Hepatocyte (in vitro differentiated cells): ENCODE results near the gene SLC7A7. TPM values are rescaled to one million over a fixed set of nuclear protein-coding genes. Genes with fewer than 3 reads are reported as not detected.

Source experiments
- DNase-seq: peaks from one replicate; pipeline ENCODE4 v3.0.0-alpha.2; 2016; ENCODE audit warnings: low spot score
- H2AFZ ChIP-seq: fragments of 200-600 bp; sonication (generic); 2 replicates; pipeline ENCODE4 v1.6.0; 2016; ENCODE audit warnings: antibody characterized with exemption, mild to moderate bottlenecking
- H3K27ac ChIP-seq: fragments of 200-600 bp; sonication (generic); 2 replicates; pipeline ENCODE4 v1.5.1; 2016; ENCODE audit warnings: mild to moderate bottlenecking
- H3K27me3 ChIP-seq: fragments of 200-600 bp; sonication (generic); 2 replicates; pipeline ENCODE4 v1.6.1; 2016
- H3K36me3 ChIP-seq: fragments of 200-600 bp; sonication (generic); replicated peaks from 2 replicates; pipeline ENCODE4 v1.5.1; 2016; ENCODE audit warnings: low read depth; ENCODE audit not compliant: insufficient read depth
- H3K4me1 ChIP-seq: fragments of 200-600 bp; sonication (generic); 2 replicates; pipeline ENCODE4 v1.5.1; 2016; ENCODE audit warnings: mild to moderate bottlenecking, moderate library complexity; ENCODE audit not compliant: insufficient read depth
- H3K4me2 ChIP-seq: fragments of 200-600 bp; sonication (generic); 2 replicates; pipeline ENCODE4 v1.6.0; 2016
- H3K4me3 ChIP-seq: fragments of 200-600 bp; sonication (generic); 2 replicates; pipeline ENCODE4 v1.5.1; 2016; ENCODE audit warnings: mild to moderate bottlenecking
- H3K79me2 ChIP-seq: fragments of 200-600 bp; sonication (generic); 2 replicates; pipeline ENCODE4 v1.6.0; 2017; ENCODE audit warnings: mild to moderate bottlenecking
- H3K9me2 ChIP-seq: fragments of 200-600 bp; sonication (generic); replicated peaks from 2 replicates; pipeline ENCODE4 v1.6.0; 2017; ENCODE audit warnings: mild to moderate bottlenecking; ENCODE audit not compliant: insufficient read depth
- H3K9me3 ChIP-seq: fragments of 200-600 bp; sonication (generic); 2 replicates; pipeline ENCODE4 v1.5.1; 2016; ENCODE audit warnings: low read depth, mild to moderate bottlenecking
- H4K20me1 ChIP-seq: fragments of 200-600 bp; sonication (generic); 2 replicates; pipeline ENCODE4 v1.6.0; 2016; ENCODE audit warnings: mild to moderate bottlenecking; ENCODE audit not compliant: insufficient read depth, poor library complexity, severe bottlenecking
- EZH2 ChIP-seq: fragments of 200-600 bp; sonication (generic); IDR thresholded peaks from 2 replicates; pipeline ENCODE4 v1.6.1; 2016; ENCODE audit warnings: antibody characterized with exemption, mild to moderate bottlenecking, borderline replicate concordance
- EZH2phosphoT487 ChIP-seq: fragments of 200-600 bp; sonication (generic); IDR thresholded peaks from one replicate; pipeline ENCODE4 v1.6.1; 2018; ENCODE audit warnings: antibody characterized with exemption, mild to moderate bottlenecking, low read depth, moderate library complexity; ENCODE audit not compliant: unreplicated experiment, severe bottlenecking
- WGBS: methylation state at CpG from one replicate; pipeline ENCODE4 v1.1.6; 2016; ENCODE audit warnings: low lambda C conversion rate; ENCODE audit errors: missing lambda C conversion rate; 5-methylcytosine and 5-hydroxymethylcytosine counted together
- polyA plus RNA-seq: library from polyadenylated mRNA; unstranded; fragments of >200 nt; fragmentation: Nextera tagmentation; extraction: Ambion mirVana; gene quantifications from 2 replicates; pipeline ENCODE4 v1.2.1, GENCODE V29; 2016
- total RNA-seq: library from RNA; depleted of rRNA; stranded (reverse); fragments of >200 nt; gene quantifications from 2 replicates; pipeline ENCODE4 v1.2.3, GENCODE V29; 2014
- TF ChIP-seq, protein P1 (sequence below): fragments of 200-600 bp; sonication (generic); IDR thresholded peaks from 2 replicates; pipeline ENCODE4 v1.5.1; 2016; ENCODE audit warnings: antibody characterized with exemption, mild to moderate bottlenecking; ENCODE audit not compliant: poor library complexity

SLC7A7 gene
- total and polyA plus RNA-seq, 2 experiments from 2014 or later = 206 to 337 TPM

- no peak for DNase-seq
- peaks cover 3% of the 10 kb centered on the region for H3K4me1 ChIP-seq
- H4K20me1 ChIP-seq = no peaks in the 10 kb centered on the region
- no peaks in the 10 kb centered on the region for H3K9me3 ChIP-seq
- H3K4me3 ChIP-seq = no peak overlapping the region
- H3K36me3 ChIP-seq = no peaks in the 10 kb centered on the region
- TF ChIP-seq, protein P1, sequence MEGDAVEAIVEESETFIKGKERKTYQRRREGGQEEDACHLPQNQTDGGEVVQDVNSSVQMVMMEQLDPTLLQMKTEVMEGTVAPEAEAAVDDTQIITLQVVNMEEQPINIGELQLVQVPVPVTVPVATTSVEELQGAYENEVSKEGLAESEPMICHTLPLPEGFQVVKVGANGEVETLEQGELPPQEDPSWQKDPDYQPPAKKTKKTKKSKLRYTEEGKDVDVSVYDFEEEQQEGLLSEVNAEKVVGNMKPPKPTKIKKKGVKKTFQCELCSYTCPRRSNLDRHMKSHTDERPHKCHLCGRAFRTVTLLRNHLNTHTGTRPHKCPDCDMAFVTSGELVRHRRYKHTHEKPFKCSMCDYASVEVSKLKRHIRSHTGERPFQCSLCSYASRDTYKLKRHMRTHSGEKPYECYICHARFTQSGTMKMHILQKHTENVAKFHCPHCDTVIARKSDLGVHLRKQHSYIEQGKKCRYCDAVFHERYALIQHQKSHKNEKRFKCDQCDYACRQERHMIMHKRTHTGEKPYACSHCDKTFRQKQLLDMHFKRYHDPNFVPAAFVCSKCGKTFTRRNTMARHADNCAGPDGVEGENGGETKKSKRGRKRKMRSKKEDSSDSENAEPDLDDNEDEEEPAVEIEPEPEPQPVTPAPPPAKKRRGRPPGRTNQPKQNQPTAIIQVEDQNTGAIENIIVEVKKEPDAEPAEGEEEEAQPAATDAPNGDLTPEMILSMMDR = no peak
- TF ChIP-seq EZH2 (no peak), EZH2phosphoT487 (no peak)
- 96% methylated on average over 1 of the region's 1 CpG for WGBS
- no peaks in the 10 kb centered on the region for H3K9me2 ChIP-seq
- H3K79me2 ChIP-seq = peaks cover 16% of the 10 kb centered on the region
- no peak overlapping the region for H3K4me2 ChIP-seq
- no peaks in the 10 kb centered on the region for H3K27me3 ChIP-seq
- no peak overlapping the region for H2AFZ ChIP-seq
- H3K27ac ChIP-seq = peak overlapping the region; percentile 1
Observed at GRCh38 chr14:22772725-22773124, 42.5 kb downstream of the SLC7A7 start.

DNA sequence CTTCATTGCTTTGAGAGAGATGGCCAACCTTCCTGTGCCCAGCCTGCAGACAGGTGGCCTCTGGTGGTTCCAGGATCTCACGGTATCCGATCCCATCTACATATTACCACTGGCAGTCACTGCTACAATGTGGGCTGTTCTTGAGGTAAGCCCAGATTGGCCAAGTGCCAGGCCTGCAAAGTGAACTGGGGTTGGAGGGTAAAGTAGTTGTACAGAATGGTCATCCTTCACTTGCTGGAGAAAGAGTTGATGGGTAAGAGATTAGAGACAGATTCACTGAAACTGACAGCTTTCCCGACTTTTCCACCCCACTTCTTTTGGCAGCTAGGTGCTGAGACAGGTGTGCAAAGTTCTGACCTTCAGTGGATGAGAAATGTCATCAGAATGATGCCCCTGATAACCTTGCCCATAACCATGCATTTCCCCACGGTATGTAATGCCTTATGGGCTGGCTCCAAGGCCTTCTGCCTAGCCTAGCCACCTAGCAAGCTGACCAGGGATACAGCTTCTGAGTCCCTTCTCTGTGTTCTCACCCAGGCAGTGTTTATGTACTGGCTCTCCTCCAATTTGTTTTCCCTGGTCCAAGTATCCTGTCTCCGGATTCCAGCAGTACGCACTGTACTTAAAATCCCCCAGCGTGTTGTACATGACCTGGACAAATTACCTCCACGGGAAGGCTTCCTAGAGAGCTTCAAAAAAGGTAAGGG, 44.6 kb downstream of the SLC7A7 start:
- no peaks in the 10 kb centered on the region for H3K27me3 ChIP-seq
- TF ChIP-seq EZH2phosphoT487 (no peak), EZH2 (no peak)
- TF ChIP-seq, protein P1 = no peak
- 95% methylated on average over 8 of the region's 8 CpGs for WGBS

DNA sequence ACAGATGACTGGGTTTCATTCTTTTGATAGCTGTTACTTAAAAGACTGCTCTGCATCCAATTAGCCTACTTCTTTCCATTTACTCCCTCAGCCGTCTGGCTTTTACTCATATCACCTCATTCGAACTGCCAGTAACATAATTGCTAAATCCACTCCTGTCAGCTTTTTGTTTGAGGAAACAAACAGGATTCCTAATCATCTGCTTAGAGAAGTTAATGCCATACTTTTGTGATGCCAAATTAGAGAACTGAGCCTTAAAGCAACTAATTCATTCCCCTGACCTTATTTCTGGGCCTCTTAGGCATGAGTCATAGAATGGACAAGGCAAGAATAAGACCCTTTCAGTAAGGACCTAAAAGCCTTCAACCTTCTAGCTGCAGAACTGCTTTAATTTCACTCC, 45.9 kb downstream of the SLC7A7 start:
- no peak for DNase-seq
- no peak for TF ChIP-seq EZH2
- TF ChIP-seq EZH2phosphoT487 = no peak
- TF ChIP-seq, protein P1 = no peak
- Histone ChIP-seq H3K27me3 (no peaks in the 10 kb centered on the region), H3K4me2 (no peak overlapping the region), H3K9me2 (no peaks in the 10 kb centered on the region), H3K4me1 (peaks cover 16% of the 10 kb centered on the region), H2AFZ (no peak overlapping the region), H3K36me3 (no peaks in the 10 kb centered on the region), H4K20me1 (no peaks in the 10 kb centered on the region), H3K79me2 (peaks cover 34% of the 10 kb centered on the region), H3K9me3 (no peaks in the 10 kb centered on the region), H3K27ac (no peak overlapping the region), H3K4me3 (no peak overlapping the region)
- 82% methylated on average over 2 of the region's 2 CpGs for WGBS

More for the DNA sequence above, 44.6 kb downstream of the SLC7A7 start:
- H3K36me3 ChIP-seq = no peaks in the 10 kb centered on the region
- peaks cover 13% of the 10 kb centered on the region for H3K4me1 ChIP-seq
- H3K9me3 ChIP-seq = no peaks in the 10 kb centered on the region
- no peak overlapping the region for H3K4me2 ChIP-seq
- H3K9me2 ChIP-seq = no peaks in the 10 kb centered on the region
- H4K20me1 ChIP-seq = no peaks in the 10 kb centered on the region
- no peak overlapping the region for H3K4me3 ChIP-seq
- no peak overlapping the region for H2AFZ ChIP-seq
- peaks cover 30% of the 10 kb centered on the region for H3K79me2 ChIP-seq
- no peak overlapping the region for H3K27ac ChIP-seq
- DNase-seq = no peak
